Adrenal gland (tissue), 5 donors: ENCODE results near the gene POLR1C.

Experiments
- CTCF ChIP-seq, 6 experiments: fragments of 450-650 bp in 4 of 6; fragments of 200-600 bp in 2 of 6; sonication (generic) in 1 of 6; IDR thresholded peaks; 1 replicate in 5 of 6; 2 replicates in 1 of 6; pipeline versions ENCODE4 v1.5.1 to v1.8.0; 2016 to 2021; ENCODE audit warnings: antibody characterized with exemption in 6 of 6, mild to moderate bottlenecking in 2 of 6, moderate library complexity in 1 of 6
- POLR2A ChIP-seq, 2 donors: fragments of 450-650 bp; IDR thresholded peaks; one replicate each; pipeline ENCODE4 v1.6.1; 2017; ENCODE audit warnings: antibody characterized with exemption in 2 of 2, mild to moderate bottlenecking in 2 of 2, moderate library complexity in 1 of 2
- donor health status: DM: no; HTN: no; CAD: no.

GRCh38 chr6:43468240-43468639, 48.6 kb upstream of the POLR1C start:
- TF ChIP-seq CTCF (IDR thresholded peaks at IDR 0.05) (no peak), POLR2A (IDR thresholded peaks at IDR 0.05) (no peak)
